ENCODE data around the gene PPM1M. TPM values are rescaled to one million over a fixed set of nuclear protein-coding genes. Genes with fewer than 3 reads are reported as not detected.

The PPM1M gene
- total RNA-seq, 2 experiments from 2014 or later: 94.3 to 100 TPM

GRCh38 chr3:52210037-52210436 is 35.5 kb upstream of the PPM1M start:
- TF ChIP-seq CTCF (IDR thresholded peaks at IDR 0.05): no peak
- no peak for ATAC-seq
- no peak overlapping the region for H3K27ac Mint-ChIP-seq
- peaks cover 55% of the 10 kb centered on the region for H3K36me3 Mint-ChIP-seq (ENCODE audit: low read depth)
- no peaks in the 10 kb centered on the region for H3K27me3 Mint-ChIP-seq
- no peaks in the 10 kb centered on the region for H3K9me3 Mint-ChIP-seq
- no peak overlapping the region for H3K4me3 Mint-ChIP-seq
- H3K4me1 Mint-ChIP-seq (ENCODE audit: low read depth): peaks cover 9% of the 10 kb centered on the region
- DNase-seq: no peak
- intact Hi-C loops (cut with micrococcal nuclease): no loop called here
- CTCF ChIA-PET: interaction anchor here (1.0 to 6.7 kb wide), 3 partner anchors 10 to 143 kb away, joined by 4 to 39 read pairs (median 4); no protein-coding TSS in a partner anchor
- POLR2A ChIA-PET: interaction anchor here (0.9 kb wide), 1 partner anchor 21 kb away, joined by 3 read pairs; no protein-coding TSS in a partner anchor

GRCh38 chr3:52210550-52211046 is 35.0 kb upstream of the PPM1M start:
- Mint-ChIP-seq H3K4me3 (no peak overlapping the region), H3K27ac (no peak overlapping the region), H3K9me3 (no peaks in the 10 kb centered on the region), H3K27me3 (no peaks in the 10 kb centered on the region), H3K36me3 (ENCODE audit: low read depth) (peaks cover 56% of the 10 kb centered on the region), H3K4me1 (ENCODE audit: low read depth) (peaks cover 3% of the 10 kb centered on the region)
- DNase-seq: no peak
- no peak for TF ChIP-seq CTCF (IDR thresholded peaks at IDR 0.05)
- no peak for ATAC-seq
- intact Hi-C loops (cut with micrococcal nuclease): no loop called here
- ChIA-PET CTCF (interaction anchor here (1.0 to 6.7 kb wide), 4 partner anchors 10 to 237 kb away, joined by 4 to 39 read pairs (median 4); partner anchors contain the start of gene ABHD14B), POLR2A (no interaction called here)

GRCh38 chr3:52211268-52211891 is 34.2 kb upstream of the PPM1M start:
- intact Hi-C loops (cut with micrococcal nuclease): no loop called here
- ChIA-PET POLR2A (no interaction called here), CTCF (interaction anchor here (1.0 to 6.7 kb wide), 3 partner anchors 9 to 238 kb away, joined by 4 to 39 read pairs (median 4); partner anchors contain the start of gene ABHD14B)
- no peak for TF ChIP-seq CTCF (IDR thresholded peaks at IDR 0.05)
- Mint-ChIP-seq H3K27me3 (no peaks in the 10 kb centered on the region), H3K9me3 (no peaks in the 10 kb centered on the region), H3K36me3 (ENCODE audit: low read depth) (peaks cover 52% of the 10 kb centered on the region), H3K4me1 (ENCODE audit: low read depth) (peaks cover under 1% of the 10 kb centered on the region), H3K4me3 (no peak overlapping the region), H3K27ac (no peak overlapping the region)
- DNase-seq: no peak
- ATAC-seq: no peak

- POLR2A ChIA-PET: no interaction called here
- peaks cover 16% of the 10 kb centered on the region for H3K4me1 Mint-ChIP-seq (ENCODE audit: low read depth)
Observed at GRCh38 chr3:52213005-52213404, 32.6 kb upstream of the PPM1M start.

More at GRCh38 chr3:52213005-52213404, 32.6 kb upstream of the PPM1M start:
- Mint-ChIP-seq H3K9me3 (no peaks in the 10 kb centered on the region), H3K36me3 (ENCODE audit: low read depth) (peaks cover 47% of the 10 kb centered on the region), H3K27ac (no peak overlapping the region), H3K4me3 (no peak overlapping the region), H3K27me3 (no peaks in the 10 kb centered on the region)
- CTCF ChIA-PET: interaction anchor here (0.6 to 6.7 kb wide), 2 partner anchors 7 to 126 kb away, joined by 3 to 39 read pairs; no protein-coding TSS in a partner anchor
- intact Hi-C loops (cut with micrococcal nuclease): no loop called here
- TF ChIP-seq CTCF (IDR thresholded peaks at IDR 0.05): no peak
- DNase-seq (no peak), ATAC-seq (no peak)

Measured in activated CD8-positive, alpha-beta T cell treated with anti-CD3 and anti-CD28 coated beads for 36 hours (primary cell).